OCI-LY7 (cell line): ENCODE measurements around the gene S100A1. TPM values are rescaled to one million over a fixed set of nuclear protein-coding genes. Genes with fewer than 3 reads are reported as not detected.

Source experiments
- BruUV-seq: library from RNA; stranded (reverse); fragments of 400-500 nt; replicated peaks from 2 replicates; lab custom pipeline; 2021; lab: Mats Ljungman, UMichigan
- CTCF ChIA-PET: fragments of 300-600 bp; sonication (Branson Sonifier 250); formaldehyde crosslinking; loops from one replicate; lab custom pipeline; 2022; ENCODE audit warnings: antibody characterized with exemption; ENCODE audit not compliant: unreplicated experiment; lab: Charles Lee
- POLR2A ChIA-PET: fragments of 300-600 bp; sonication (Branson Sonifier 250); formaldehyde crosslinking; loops from one replicate; lab custom pipeline; 2022; ENCODE audit warnings: antibody characterized with exemption; lab: Charles Lee
- DNase-seq: peaks from one replicate; pipeline ENCODE4 v3.0.0-alpha.2; 2015; ENCODE audit warnings: low spot score
- H2AFZ ChIP-seq: fragments of 200-600 bp; sonication (generic), shearing (Covaris generic); 2 replicates; pipeline ENCODE4 v1.6.1; 2014; ENCODE audit warnings: mild to moderate bottlenecking, antibody characterized with exemption, low read length, moderate library complexity
- H3K27ac ChIP-seq: fragments of 200-600 bp; sonication (generic); 2 replicates; pipeline ENCODE4 v1.5.1; 2014; ENCODE audit warnings: mixed run types, low read depth, mild to moderate bottlenecking, moderate library complexity, low read length, inconsistent platforms; ENCODE audit not compliant: poor library complexity, severe bottlenecking
- H3K36me3 ChIP-seq: fragments of 200-600 bp; sonication (generic); 2 replicates; pipeline ENCODE4 v1.6.1; 2014; ENCODE audit warnings: mild to moderate bottlenecking, antibody characterized with exemption, low read length, moderate library complexity, mixed read lengths; ENCODE audit not compliant: insufficient read depth
- H3K4me1 ChIP-seq: fragments of 200-600 bp; sonication (generic); 2 replicates; pipeline ENCODE4 v1.5.1; 2014; ENCODE audit warnings: mild to moderate bottlenecking, low read length; ENCODE audit not compliant: insufficient read depth, poor library complexity, severe bottlenecking
- H3K4me2 ChIP-seq: fragments of 200-600 bp; sonication (generic); 2 replicates; pipeline ENCODE4 v1.6.1; 2014; ENCODE audit warnings: mild to moderate bottlenecking, low read length
- H3K4me3 ChIP-seq: fragments of 200-600 bp; sonication (generic); 2 replicates; pipeline ENCODE4 v1.5.1; 2014; ENCODE audit warnings: mild to moderate bottlenecking, low read depth, low read length; ENCODE audit not compliant: poor library complexity, severe bottlenecking
- H3K79me2 ChIP-seq: fragments of 200-600 bp; sonication (generic); 2 replicates; pipeline ENCODE4 v1.6.1; 2016; ENCODE audit warnings: low read depth, mild to moderate bottlenecking, low read length, moderate library complexity, mixed read lengths; ENCODE audit not compliant: insufficient read depth
- H3K9me2 ChIP-seq: fragments of 200-600 bp; sonication (generic); 2 replicates; pipeline ENCODE4 v1.6.1; 2016; ENCODE audit warnings: mild to moderate bottlenecking, low read length, mixed read lengths; ENCODE audit not compliant: insufficient read depth
- H3K9me3 ChIP-seq: fragments of 200-600 bp; sonication (generic); 2 replicates; pipeline ENCODE4 v1.6.1; 2014; ENCODE audit warnings: mild to moderate bottlenecking, mixed run types, low read length, mixed read lengths
- H4K20me1 ChIP-seq: fragments of 200-600 bp; sonication (generic); 2 replicates; pipeline ENCODE4 v1.6.1; 2014; ENCODE audit warnings: mild to moderate bottlenecking, antibody characterized with exemption, low read length, moderate library complexity, mixed read lengths; ENCODE audit not compliant: insufficient read depth
- EZH2phosphoT487 ChIP-seq: fragments of 200-600 bp; sonication (generic); IDR thresholded peaks from 2 replicates; pipeline ENCODE4 v1.6.1; 2018; ENCODE audit warnings: low read depth, borderline replicate concordance, mild to moderate bottlenecking, mixed run types, antibody characterized with exemption, low read length, moderate library complexity, mixed read lengths
- intact Hi-C: fragments of 100-400 bp; cut with micrococcal nuclease; formaldehyde crosslinking; loops from one replicate; pipeline ENCODE4 v1.10.0; 2022; ENCODE audit not compliant: unreplicated experiment
- total RNA-seq, 2 experiments: library from RNA; depleted of rRNA in 1 of 2; stranded (reverse); fragments of >200 nt in 1 of 2; shearing (Covaris generic) in 1 of 2; gene quantifications; 2 replicates each; pipeline ENCODE4 v1.2.3, GENCODE V29; 2014 to 2022
- TF ChIP-seq, protein P1 (sequence below): fragments of 200-600 bp; sonication (generic); conservative IDR thresholded peaks from 2 replicates; pipeline ENCODE4 v1.5.1; 2014; ENCODE audit warnings: mild to moderate bottlenecking, antibody characterized with exemption, low read length, moderate library complexity, mixed read lengths

S100A1 gene
- total RNA-seq, 2 experiments from 2014 or later = not detected

DNA sequence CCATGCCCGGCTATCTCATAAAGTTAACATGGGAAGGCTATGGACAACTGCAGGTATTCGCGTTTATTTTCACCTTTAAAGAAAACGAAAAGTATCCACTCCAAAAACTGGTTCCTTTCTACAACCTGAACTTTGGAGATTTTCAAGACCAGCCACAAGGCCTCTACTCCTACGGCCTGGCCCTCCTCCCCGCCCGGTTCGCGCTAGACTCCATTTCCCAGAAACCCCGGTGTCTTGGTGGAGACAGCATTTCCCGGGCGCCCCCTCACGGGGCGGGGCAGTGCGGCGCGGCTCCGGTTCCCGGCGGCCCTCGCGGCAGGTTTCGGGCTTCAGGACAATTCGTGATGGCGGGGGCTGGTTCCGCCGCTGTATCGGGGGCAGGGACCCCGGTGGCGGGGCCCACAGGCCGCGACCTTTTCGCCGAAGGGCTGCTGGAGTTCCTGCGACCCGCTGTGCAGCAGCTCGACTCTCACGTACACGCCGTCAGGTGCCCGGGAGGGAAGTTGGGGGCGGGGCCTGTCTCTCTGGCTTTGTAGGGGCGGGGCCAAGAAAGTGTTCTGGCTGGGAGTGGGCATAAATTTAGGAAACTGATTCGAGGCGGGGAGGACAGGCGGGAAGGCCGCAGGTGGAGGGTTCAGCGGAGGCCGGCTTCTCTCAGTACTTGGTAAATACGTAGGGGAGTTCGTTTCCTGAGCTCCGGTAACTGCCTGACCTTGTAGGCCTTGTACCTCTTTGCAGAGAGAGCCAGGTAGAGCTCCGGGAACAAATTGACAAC lies 30.4 kb downstream of the S100A1 start, which contains the start of gene SNAPIN:
SNAPIN (plus strand) TSS at position 304 of the 775 bp plus-strand sequence; CDS start at position 345, 41 bp downstream.
- TF ChIP-seq EZH2phosphoT487 = no peak
- TF ChIP-seq, protein P1, sequence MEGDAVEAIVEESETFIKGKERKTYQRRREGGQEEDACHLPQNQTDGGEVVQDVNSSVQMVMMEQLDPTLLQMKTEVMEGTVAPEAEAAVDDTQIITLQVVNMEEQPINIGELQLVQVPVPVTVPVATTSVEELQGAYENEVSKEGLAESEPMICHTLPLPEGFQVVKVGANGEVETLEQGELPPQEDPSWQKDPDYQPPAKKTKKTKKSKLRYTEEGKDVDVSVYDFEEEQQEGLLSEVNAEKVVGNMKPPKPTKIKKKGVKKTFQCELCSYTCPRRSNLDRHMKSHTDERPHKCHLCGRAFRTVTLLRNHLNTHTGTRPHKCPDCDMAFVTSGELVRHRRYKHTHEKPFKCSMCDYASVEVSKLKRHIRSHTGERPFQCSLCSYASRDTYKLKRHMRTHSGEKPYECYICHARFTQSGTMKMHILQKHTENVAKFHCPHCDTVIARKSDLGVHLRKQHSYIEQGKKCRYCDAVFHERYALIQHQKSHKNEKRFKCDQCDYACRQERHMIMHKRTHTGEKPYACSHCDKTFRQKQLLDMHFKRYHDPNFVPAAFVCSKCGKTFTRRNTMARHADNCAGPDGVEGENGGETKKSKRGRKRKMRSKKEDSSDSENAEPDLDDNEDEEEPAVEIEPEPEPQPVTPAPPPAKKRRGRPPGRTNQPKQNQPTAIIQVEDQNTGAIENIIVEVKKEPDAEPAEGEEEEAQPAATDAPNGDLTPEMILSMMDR = 0 out of 2 replicates have a peak, but pooled peaks have one; percentile 24
- ChIA-PET POLR2A (interaction anchor here (0.7 to 1.3 kb wide), 6 partner anchors 8 to 25 kb away, joined by 3 to 5 read pairs (median 4); partner anchors contain the start of gene CHTOP), CTCF (interaction anchor here (0.5 to 0.6 kb wide), 2 partner anchors 24 to 60 kb away, joined by 3 read pairs; partner anchors contain the start of gene CHTOP)
- no TSS peak for BruUV-seq
- Histone ChIP-seq H3K4me2 (peak within 1 kb of the TSS; percentile 94), H3K9me2 (no peaks in the 10 kb centered on the region), H3K4me1 (peaks cover 18% of the 10 kb centered on the region), H3K36me3 (peaks cover 37% of the 10 kb centered on the region), H3K9me3 (no peaks in the 10 kb centered on the region), H3K79me2 (peaks cover 12% of the 10 kb centered on the region), H3K4me3 (peak within 1 kb of the TSS; percentile 96), H4K20me1 (peaks cover 6% of the 10 kb centered on the region; the same call in 1 of the 2 replicates), H2AFZ (peak within 1 kb of the TSS; percentile 77), H3K27ac (peak within 1 kb of the TSS; percentile 68)
- peak; percentile 91 for DNase-seq
- intact Hi-C loops = loop anchor here (2.0 to 5.0 kb wide), 3 partner anchors 24 to 86 kb away; partner anchors contain the start of gene CHTOP

DNA sequence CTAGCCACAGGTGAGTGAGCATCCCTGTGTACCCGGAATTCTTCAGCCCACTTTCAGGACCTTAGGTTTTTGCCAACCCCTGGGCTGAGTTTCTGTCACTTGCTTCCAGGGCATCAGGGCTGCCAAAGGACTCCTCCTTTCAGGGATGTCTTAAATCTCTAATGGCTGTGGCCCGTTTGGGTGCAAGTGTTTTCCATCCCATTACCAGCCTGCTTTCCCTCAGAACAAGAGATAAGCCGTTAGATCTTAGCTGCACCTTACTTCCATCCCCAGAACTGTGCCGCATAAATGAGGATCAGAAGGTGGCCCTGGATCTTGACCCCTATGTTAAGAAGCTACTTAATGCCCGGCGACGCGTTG lies 30.9 kb downstream of the S100A1 start:
- Histone ChIP-seq H3K4me2 (peak overlapping the region; percentile 94), H3K4me1 (peaks cover 18% of the 10 kb centered on the region), H2AFZ (peak overlapping the region; percentile 77; the same call in 1 of the 2 replicates), H3K9me2 (no peaks in the 10 kb centered on the region), H3K36me3 (peaks cover 43% of the 10 kb centered on the region), H3K27ac (peak overlapping the region; percentile 68), H3K79me2 (peaks cover 12% of the 10 kb centered on the region), H3K4me3 (peak overlapping the region; percentile 96), H4K20me1 (peaks cover 6% of the 10 kb centered on the region; the same call in 1 of the 2 replicates), H3K9me3 (no peaks in the 10 kb centered on the region)
- no peak for DNase-seq
- TF ChIP-seq, protein P1 = no peak
- TF ChIP-seq EZH2phosphoT487 = no peak
- POLR2A ChIA-PET = interaction anchor here (0.7 to 1.3 kb wide), 6 partner anchors 10 to 26 kb away, joined by 3 to 5 read pairs (median 4); partner anchors contain the start of gene CHTOP
- CTCF ChIA-PET = interaction anchor here (0.5 to 0.6 kb wide), 2 partner anchors 25 to 61 kb away, joined by 3 read pairs; partner anchors contain the start of gene CHTOP
- intact Hi-C loops = loop anchor here (2.0 to 5.0 kb wide), 3 partner anchors 24 to 87 kb away; partner anchors contain the start of gene CHTOP
- TSS peak; percentile 75 for BruUV-seq
